IPS-18c (cell line): ENCODE results near the gene SNRNP40.

Experiments used
- H3K4me3 ChIP-seq: 2 replicates; pipeline ENCODE4 v1.7.0; 2013; ENCODE audit warnings: low read depth, mild to moderate bottlenecking, low read length, moderate library complexity; ENCODE audit not compliant: insufficient read depth
- H3K9me3 ChIP-seq: one replicate; pipeline ENCODE4 v1.6.1; 2013; ENCODE audit warnings: mild to moderate bottlenecking, low read length, moderate library complexity; ENCODE audit not compliant: control insufficient read depth, insufficient read depth

SNRNP40 gene

GRCh38 chr1:31296486-31297276, at the start of gene SNRNP40, which contains the start of gene ZCCHC17:
Gene SNRNP40 (minus strand): TSS chr1:31296788. CDS start chr1:31296751, 37 bp downstream.
Gene ZCCHC17 (plus strand): TSS chr1:31297032. CDS start chr1:31310099, 13,067 bp downstream.
- peak within 1 kb of the TSS; percentile 100 for H3K4me3 ChIP-seq
- H3K9me3 ChIP-seq: peaks cover 2% of the 10 kb centered on the region

- no peaks in the 10 kb centered on the region for H3K9me3 ChIP-seq
- no peak overlapping the region for H3K4me3 ChIP-seq
Measured at GRCh38 chr1:31345635-31346034, 49.0 kb upstream of the SNRNP40 start.

GRCh38 chr1:31344503-31344902, 47.9 kb upstream of the SNRNP40 start:
- Histone ChIP-seq H3K9me3 (no peaks in the 10 kb centered on the region), H3K4me3 (no peak overlapping the region)

- no peak overlapping the region for H3K4me3 ChIP-seq
- no peaks in the 10 kb centered on the region for H3K9me3 ChIP-seq
Measured at GRCh38 chr1:31336687-31337467, 40.3 kb upstream of the SNRNP40 start.

- no peak overlapping the region for H3K4me3 ChIP-seq
Measured at GRCh38 chr1:31335007-31335406, 38.4 kb upstream of the SNRNP40 start.

GRCh38 chr1:31327381-31327780, 30.8 kb upstream of the SNRNP40 start:
- H3K4me3 ChIP-seq: no peak overlapping the region
- no peaks in the 10 kb centered on the region for H3K9me3 ChIP-seq

More at GRCh38 chr1:31335007-31335406, 38.4 kb upstream of the SNRNP40 start:
- H3K9me3 ChIP-seq: no peaks in the 10 kb centered on the region

GRCh38 chr1:31326461-31326860, 29.9 kb upstream of the SNRNP40 start:
- H3K9me3 ChIP-seq: no peaks in the 10 kb centered on the region
- H3K4me3 ChIP-seq: no peak overlapping the region

- Histone ChIP-seq H3K9me3 (no peaks in the 10 kb centered on the region), H3K4me3 (no peak overlapping the region)
Measured at GRCh38 chr1:31324992-31325391, 28.4 kb upstream of the SNRNP40 start.

GRCh38 chr1:31324093-31324492, 27.5 kb upstream of the SNRNP40 start:
- Histone ChIP-seq H3K9me3 (no peaks in the 10 kb centered on the region), H3K4me3 (no peak overlapping the region)

GRCh38 chr1:31318146-31318545, 21.6 kb upstream of the SNRNP40 start:
- Histone ChIP-seq H3K9me3 (no peaks in the 10 kb centered on the region), H3K4me3 (no peak overlapping the region)

GRCh38 chr1:31315902-31316301, 19.3 kb upstream of the SNRNP40 start:
- Histone ChIP-seq H3K4me3 (no peak overlapping the region), H3K9me3 (no peaks in the 10 kb centered on the region)

GRCh38 chr1:31310198-31310597, 13.6 kb upstream of the SNRNP40 start:
- no peak overlapping the region for H3K4me3 ChIP-seq
- H3K9me3 ChIP-seq: no peaks in the 10 kb centered on the region

GRCh38 chr1:31308036-31308435, 11.4 kb upstream of the SNRNP40 start:
- Histone ChIP-seq H3K9me3 (no peaks in the 10 kb centered on the region), H3K4me3 (no peak overlapping the region)

GRCh38 chr1:31306278-31306677, 9.7 kb upstream of the SNRNP40 start:
- Histone ChIP-seq H3K9me3 (no peaks in the 10 kb centered on the region), H3K4me3 (no peak overlapping the region)

- no peak overlapping the region for H3K4me3 ChIP-seq
- no peaks in the 10 kb centered on the region for H3K9me3 ChIP-seq
Measured at GRCh38 chr1:31302709-31303441, 6.3 kb upstream of the SNRNP40 start.

GRCh38 chr1:31300193-31300592, 3.6 kb upstream of the SNRNP40 start:
- no peaks in the 10 kb centered on the region for H3K9me3 ChIP-seq
- no peak overlapping the region for H3K4me3 ChIP-seq

GRCh38 chr1:31299365-31299764, 2.8 kb upstream of the SNRNP40 start:
- Histone ChIP-seq H3K4me3 (no peak overlapping the region), H3K9me3 (no peaks in the 10 kb centered on the region)
